Stimulated activated CD4-positive, alpha-beta T cell treated with anti-CD3 and anti-CD28 coated beads, TNF-alpha, amount 100 ng/mL, for 48 hours (primary cell): ENCODE data around the gene CHCHD6.

ENCODE experiments used
- DNase-seq, 3 donors: peaks; one replicate each; pipeline ENCODE4 v3.0.0-alpha.2; 2020; ENCODE audit warnings: low read depth in 3 of 3

CHCHD6 gene

GRCh38 chr3:126826693-126827092 is 122.7 kb downstream of the CHCHD6 start:
- no peak for DNase-seq

GRCh38 chr3:126827121-126827520 is 123.1 kb downstream of the CHCHD6 start:
- no peak for DNase-seq

GRCh38 chr3:126828306-126828705 is 124.3 kb downstream of the CHCHD6 start:
- DNase-seq: no peak

- DNase-seq: no peak
These were observed 128.9 kb downstream of the CHCHD6 start for GRCh38 chr3:126832933-126833332.

GRCh38 chr3:126834596-126835471 is 130.8 kb downstream of the CHCHD6 start:
- no peak for DNase-seq

GRCh38 chr3:126835472-126836219 is 131.6 kb downstream of the CHCHD6 start:
- DNase-seq: no peak

- no peak for DNase-seq
These were observed 132.3 kb downstream of the CHCHD6 start for GRCh38 chr3:126836220-126836860.

GRCh38 chr3:126837773-126838172 is 133.7 kb downstream of the CHCHD6 start:
- DNase-seq: no peak

GRCh38 chr3:126845920-126846715 is 142.1 kb downstream of the CHCHD6 start:
- no peak for DNase-seq

GRCh38 chr3:126847061-126847460 is 143.0 kb downstream of the CHCHD6 start:
- no peak for DNase-seq

GRCh38 chr3:126848991-126849390 is 145.0 kb downstream of the CHCHD6 start:
- no peak for DNase-seq

GRCh38 chr3:126849768-126850167 is 145.7 kb downstream of the CHCHD6 start:
- DNase-seq: no peak

GRCh38 chr3:126850370-126851085 is 146.5 kb downstream of the CHCHD6 start:
- DNase-seq: no peak

- DNase-seq: no peak
These were observed 147.3 kb downstream of the CHCHD6 start for GRCh38 chr3:126851382-126851781.

GRCh38 chr3:126851934-126852333 is 147.9 kb downstream of the CHCHD6 start:
- DNase-seq: no peak

- DNase-seq: no peak
These were observed 148.5 kb downstream of the CHCHD6 start for GRCh38 chr3:126852511-126852910.

GRCh38 chr3:126854666-126855065 is 150.6 kb downstream of the CHCHD6 start:
- DNase-seq: no peak

GRCh38 chr3:126855374-126855773 is 151.3 kb downstream of the CHCHD6 start:
- DNase-seq: no peak

GRCh38 chr3:126857928-126858327 is 153.9 kb downstream of the CHCHD6 start:
- no peak for DNase-seq

GRCh38 chr3:126858401-126858800 is 154.4 kb downstream of the CHCHD6 start:
- DNase-seq: no peak

- DNase-seq: no peak
These were observed 154.8 kb downstream of the CHCHD6 start for GRCh38 chr3:126858887-126859286.
